Measurements from ENCODE around the gene MIGA1.
"Not testable (repeated sequence)": the region's sequence is repeated elsewhere in the genome, so short reads cannot be mapped to it uniquely, and the experiment has no call there.

The MIGA1 gene

GRCh38 chr1:77794550-77794949 lies 15.1 kb downstream of the MIGA1 start:
- DNase-seq, result no peak
- in situ Hi-C loops (cut with HindIII; ENCODE audit: low pct_ligation_motif_present, low pct_unique_long_range_greater_than_20kb, low sequenced_read_pairs), result no loop called here

GRCh38 chr1:77796695-77797405 lies 17.4 kb downstream of the MIGA1 start:
- in situ Hi-C loops (cut with HindIII; ENCODE audit: low pct_ligation_motif_present, low pct_unique_long_range_greater_than_20kb, low sequenced_read_pairs), result no loop called here
- no peak for DNase-seq

DNA sequence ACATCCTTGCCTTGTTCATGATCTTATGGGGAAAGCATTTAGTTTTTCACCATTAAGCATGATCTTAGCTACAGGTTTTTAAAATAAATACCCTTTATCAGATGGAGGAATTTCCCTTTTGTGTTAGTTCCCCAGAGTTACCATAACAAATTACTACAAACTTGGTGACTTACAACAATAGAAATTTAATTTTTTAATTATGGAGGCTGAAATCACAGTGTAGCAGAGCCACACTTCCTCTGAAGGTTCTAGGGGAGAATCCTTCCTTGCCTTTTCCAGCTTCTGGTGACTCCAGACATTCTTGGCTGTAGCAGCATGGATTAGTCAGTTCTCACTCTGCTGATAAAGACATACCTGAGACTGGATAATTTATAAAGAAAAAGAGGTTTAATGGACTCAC lies 18.5 kb downstream of the MIGA1 start:
- DNase-seq, result no peak
- in situ Hi-C loops (cut with HindIII; ENCODE audit: low pct_ligation_motif_present, low pct_unique_long_range_greater_than_20kb, low sequenced_read_pairs), result no loop called here

DNA sequence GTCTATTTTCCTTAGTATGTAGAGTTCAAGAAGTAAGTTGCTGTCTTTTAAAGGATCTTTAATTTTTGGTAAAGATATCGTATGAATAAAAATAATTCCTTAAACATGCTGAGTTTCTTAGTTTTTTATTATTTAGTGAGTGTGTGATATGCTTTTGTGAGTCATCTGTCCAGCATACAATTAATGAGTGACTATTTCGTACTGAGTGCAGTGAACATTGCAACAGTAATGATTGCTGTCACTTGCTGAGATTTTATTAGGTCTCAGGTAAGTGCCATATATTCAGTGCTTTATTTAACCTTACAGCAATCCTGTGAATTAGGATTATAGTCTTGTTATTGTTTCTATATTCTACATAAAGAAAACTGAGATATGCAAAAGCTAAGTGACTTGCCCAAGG lies 22.6 kb downstream of the MIGA1 start:
- in situ Hi-C loops (cut with HindIII; ENCODE audit: low pct_ligation_motif_present, low pct_unique_long_range_greater_than_20kb, low sequenced_read_pairs), result no loop called here
- DNase-seq, result peak; percentile 26

GRCh38 chr1:77803371-77803770 lies 23.9 kb downstream of the MIGA1 start:
- in situ Hi-C loops (cut with HindIII; ENCODE audit: low pct_ligation_motif_present, low pct_unique_long_range_greater_than_20kb, low sequenced_read_pairs), result no loop called here
- no peak for DNase-seq

- DNase-seq; in situ Hi-C loops (cut with HindIII; ENCODE audit: low pct_ligation_motif_present, low pct_unique_long_range_greater_than_20kb, low sequenced_read_pairs): not testable (repeated sequence)
Observed at GRCh38 chr1:77809787-77810462, 30.5 kb downstream of the MIGA1 start.

DNA sequence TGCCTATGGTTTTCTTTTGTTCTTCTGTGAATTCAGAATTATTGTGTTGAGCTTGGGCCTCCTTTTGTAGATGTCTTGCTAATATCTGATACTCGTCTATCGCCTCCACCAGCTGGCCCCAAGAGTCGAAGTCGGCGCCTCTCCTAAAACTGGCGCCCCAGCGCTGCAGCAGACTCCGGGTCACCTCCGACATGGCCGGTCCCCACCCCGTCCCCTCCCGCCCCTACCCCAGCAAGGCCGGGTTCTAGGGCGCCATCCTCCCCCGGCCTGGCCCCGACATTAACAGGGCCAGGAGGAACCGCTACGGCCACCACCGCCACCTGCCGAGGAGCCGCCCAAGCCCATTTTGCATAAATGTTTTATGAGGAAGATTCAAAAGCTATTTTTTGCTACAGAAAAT lies 32.1 kb downstream of the MIGA1 start:
- DNase-seq; in situ Hi-C loops (cut with HindIII; ENCODE audit: low pct_ligation_motif_present, low pct_unique_long_range_greater_than_20kb, low sequenced_read_pairs): not testable (repeated sequence)

DNA sequence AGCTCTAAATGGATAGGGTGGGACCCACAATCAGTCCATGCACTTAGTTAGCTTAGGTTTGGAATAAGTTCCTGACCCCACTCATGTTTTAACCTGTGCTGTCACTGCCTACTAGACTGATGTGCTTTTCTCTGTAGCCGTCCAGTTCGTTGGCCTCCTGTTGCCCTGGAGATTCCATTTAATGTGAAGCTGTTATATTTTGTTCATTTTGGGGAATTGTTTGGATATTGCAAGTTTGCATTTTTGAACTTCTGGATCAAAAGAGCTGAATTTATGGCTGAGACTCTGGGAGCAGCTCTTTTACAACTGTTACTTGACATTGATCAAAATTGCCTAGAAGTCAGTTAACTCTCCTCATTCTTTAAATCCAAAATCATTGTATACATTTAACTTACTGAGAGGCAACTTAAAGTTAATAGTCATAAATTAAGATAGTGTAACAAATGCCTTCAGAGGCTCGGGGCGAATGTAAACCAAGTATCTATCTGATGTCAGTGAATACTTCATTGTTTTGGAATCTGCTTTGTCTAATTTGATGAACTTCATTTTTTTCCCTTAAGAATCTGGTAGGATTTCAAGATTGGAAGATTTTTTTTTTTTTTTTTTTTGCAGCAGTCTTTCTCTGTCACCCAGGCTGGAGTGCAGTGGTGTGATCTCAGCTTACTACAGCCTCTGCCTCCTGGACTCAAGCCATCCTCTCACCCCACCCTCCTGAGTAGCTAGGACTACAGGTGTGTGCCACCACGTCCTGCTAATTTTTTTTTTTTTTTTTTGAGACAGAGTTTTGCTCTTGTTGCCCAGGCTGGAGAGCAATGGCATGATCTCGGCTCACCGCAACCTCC lies 38.1 kb downstream of the MIGA1 start:
- no peak for DNase-seq
- in situ Hi-C loops (cut with HindIII; ENCODE audit: low pct_ligation_motif_present, low pct_unique_long_range_greater_than_20kb, low sequenced_read_pairs), result no loop called here

DNA sequence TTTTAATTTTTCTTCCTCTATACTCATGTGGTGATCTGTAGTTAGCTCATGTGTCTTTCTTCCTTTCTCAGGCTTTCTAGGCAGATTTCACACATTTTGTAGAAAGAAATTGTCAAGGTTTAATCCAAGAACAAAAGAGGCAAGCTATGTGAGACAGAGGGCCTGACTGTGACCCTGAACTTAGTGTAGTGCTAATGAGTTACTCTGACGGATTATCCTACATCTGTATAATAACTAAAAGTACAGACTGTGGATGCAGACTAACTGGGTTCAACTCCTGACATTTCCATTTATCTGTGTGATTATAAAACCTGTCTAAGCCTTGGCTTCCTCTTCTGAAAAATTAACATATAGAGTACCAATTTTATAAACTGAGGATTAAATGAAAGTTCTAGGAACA lies 40.7 kb downstream of the MIGA1 start:
- no peak for DNase-seq
- in situ Hi-C loops (cut with HindIII; ENCODE audit: low pct_ligation_motif_present, low pct_unique_long_range_greater_than_20kb, low sequenced_read_pairs), result no loop called here

DNA sequence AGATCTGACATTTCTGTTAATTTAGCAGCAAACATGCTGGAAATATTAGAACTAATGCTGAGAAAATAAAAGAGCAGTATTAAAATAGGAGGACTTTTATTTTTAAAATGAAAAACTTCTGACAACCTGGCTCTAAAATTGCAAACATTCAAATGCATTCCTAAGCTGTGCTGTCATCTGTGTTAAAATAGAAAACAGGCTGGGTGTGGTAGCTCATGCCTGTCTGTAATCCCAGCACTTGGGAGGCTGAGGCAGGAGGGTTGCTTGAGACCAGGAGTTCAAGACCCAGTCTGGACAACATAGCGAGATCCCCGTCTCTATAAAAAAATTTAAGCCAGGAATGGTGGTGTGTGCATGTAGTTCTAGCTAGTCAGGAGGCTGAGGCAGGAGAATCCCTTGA lies 44.6 kb downstream of the MIGA1 start:
- in situ Hi-C loops (cut with HindIII; ENCODE audit: low pct_ligation_motif_present, low pct_unique_long_range_greater_than_20kb, low sequenced_read_pairs), result no loop called here
- peak; percentile 31 for DNase-seq

DNA sequence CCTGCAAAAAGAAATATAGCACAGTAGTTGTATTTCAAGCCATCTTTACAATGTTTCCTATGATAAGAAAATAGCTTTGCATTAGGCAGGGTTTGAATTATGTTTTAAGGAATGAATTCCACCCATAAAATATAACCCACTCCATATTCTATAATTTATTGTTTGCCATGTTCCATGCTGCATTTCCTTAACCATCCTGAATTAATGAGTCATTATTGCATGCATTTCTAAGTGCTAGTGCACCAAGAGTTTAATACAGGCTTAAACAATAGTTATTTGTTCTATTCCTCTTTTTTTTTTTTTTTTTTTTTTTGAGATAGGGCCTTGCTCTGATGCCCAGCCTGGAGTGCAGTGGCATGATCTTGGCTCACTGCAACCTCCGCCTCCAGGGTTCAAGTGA lies 45.2 kb downstream of the MIGA1 start:
- in situ Hi-C loops (cut with HindIII; ENCODE audit: low pct_ligation_motif_present, low pct_unique_long_range_greater_than_20kb, low sequenced_read_pairs), result no loop called here
- no peak for DNase-seq

DNA sequence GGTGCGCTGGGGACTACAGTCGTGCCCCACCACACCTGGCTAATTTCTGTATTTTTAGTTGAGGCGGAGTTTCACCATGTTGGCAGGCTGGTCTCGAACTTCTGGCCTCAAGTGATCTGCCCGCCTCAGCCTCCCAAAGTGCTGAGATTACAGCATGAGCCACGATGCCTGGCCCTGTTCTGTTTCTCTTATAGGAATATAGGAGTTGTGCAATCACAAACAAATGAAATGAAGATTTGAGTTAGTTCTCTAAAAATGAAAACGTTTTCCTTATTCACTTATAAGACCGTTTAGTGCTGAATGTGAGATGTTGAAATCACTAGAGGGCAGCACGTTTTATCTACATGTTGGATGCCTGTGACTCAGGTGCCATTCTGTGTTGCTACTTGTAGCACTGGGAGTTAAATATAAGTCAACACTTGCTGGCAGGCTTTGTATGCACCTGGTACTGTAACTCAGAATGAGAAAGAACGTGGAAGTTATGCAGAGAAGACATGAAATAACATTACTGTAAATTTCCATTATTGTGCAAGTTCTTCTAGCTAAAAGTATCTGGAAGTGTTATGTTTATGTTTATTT lies 45.8 kb downstream of the MIGA1 start:
- peak; percentile 73 for DNase-seq
- in situ Hi-C loops (cut with HindIII; ENCODE audit: low pct_ligation_motif_present, low pct_unique_long_range_greater_than_20kb, low sequenced_read_pairs), result no loop called here

DNA sequence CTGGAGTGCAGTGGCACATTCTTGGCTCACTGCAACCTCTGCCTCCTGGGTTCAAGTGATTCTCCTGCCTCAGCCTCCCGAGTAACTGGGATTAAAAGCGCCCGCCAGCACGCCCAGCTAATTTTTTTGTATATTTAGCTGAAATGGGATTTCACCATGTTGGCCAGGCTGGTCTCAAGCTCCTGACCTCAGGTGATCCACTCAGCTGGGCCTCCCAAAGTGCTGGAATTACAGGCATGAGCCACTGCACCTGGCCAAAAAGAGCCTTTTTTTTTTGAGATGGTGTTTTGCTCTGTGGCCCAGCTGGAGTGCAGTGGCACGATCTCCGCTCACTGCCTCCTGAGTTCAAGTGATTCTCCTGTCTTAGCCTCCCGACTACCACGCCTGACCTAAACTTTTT lies 47.4 kb downstream of the MIGA1 start:
- DNase-seq; in situ Hi-C loops (cut with HindIII; ENCODE audit: low pct_ligation_motif_present, low pct_unique_long_range_greater_than_20kb, low sequenced_read_pairs): not testable (repeated sequence)

- in situ Hi-C loops (cut with HindIII; ENCODE audit: low pct_ligation_motif_present, low pct_unique_long_range_greater_than_20kb, low sequenced_read_pairs), result no loop called here
- DNase-seq, result no peak
Observed at GRCh38 chr1:77828098-77828497, 48.6 kb downstream of the MIGA1 start.

GRCh38 chr1:77829851-77830250 lies 50.4 kb downstream of the MIGA1 start:
- no peak for DNase-seq
- in situ Hi-C loops (cut with HindIII; ENCODE audit: low pct_ligation_motif_present, low pct_unique_long_range_greater_than_20kb, low sequenced_read_pairs), result no loop called here

DNA sequence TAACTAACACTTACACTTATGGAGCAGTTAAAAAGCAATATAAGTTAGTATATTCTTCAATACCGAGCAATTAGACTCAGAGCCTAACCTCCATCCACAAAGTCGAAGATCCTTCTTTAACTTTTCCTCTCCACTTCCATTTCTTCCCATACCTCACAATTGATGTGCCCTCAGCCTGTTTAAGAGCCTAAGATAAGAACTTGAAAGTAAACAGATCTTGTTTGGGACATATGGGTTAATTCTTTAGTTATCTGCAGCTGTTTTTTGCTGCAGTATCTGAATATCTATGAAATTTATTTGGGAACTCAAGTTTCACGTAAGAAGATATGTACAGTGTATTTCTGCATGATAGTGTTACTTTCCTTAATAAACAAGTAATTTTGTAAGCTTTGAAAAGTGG lies 51.5 kb downstream of the MIGA1 start:
- DNase-seq, result no peak
- in situ Hi-C loops (cut with HindIII; ENCODE audit: low pct_ligation_motif_present, low pct_unique_long_range_greater_than_20kb, low sequenced_read_pairs), result no loop called here

GRCh38 chr1:77831566-77831965 lies 52.1 kb downstream of the MIGA1 start:
- in situ Hi-C loops (cut with HindIII; ENCODE audit: low pct_ligation_motif_present, low pct_unique_long_range_greater_than_20kb, low sequenced_read_pairs), result no loop called here
- no peak for DNase-seq

GRCh38 chr1:77831976-77832711 lies 52.7 kb downstream of the MIGA1 start:
- DNase-seq, result no peak
- in situ Hi-C loops (cut with HindIII; ENCODE audit: low pct_ligation_motif_present, low pct_unique_long_range_greater_than_20kb, low sequenced_read_pairs), result no loop called here

Measured in ACHN (cell line).